HG03064 (cell line): ENCODE results near the gene HSD11B1L.
"Not testable (repeated sequence)": the region's sequence is repeated elsewhere in the genome, so short reads cannot be mapped to it uniquely, and the experiment has no call there.

Experiments used
- ATAC-seq: cut with Tn5 transposase; IDR thresholded peaks from one replicate; pipeline ENCODE4 v1.9.1; 2021; ENCODE audit warnings: low read depth; ENCODE audit not compliant: unreplicated experiment

The HSD11B1L gene

GRCh38 chr19:5697890-5698634, 17.2 kb downstream of the HSD11B1L start:
- ATAC-seq, result no peak

- ATAC-seq, result no peak
Observed at GRCh38 chr19:5698635-5699422, 18.0 kb downstream of the HSD11B1L start.

DNA sequence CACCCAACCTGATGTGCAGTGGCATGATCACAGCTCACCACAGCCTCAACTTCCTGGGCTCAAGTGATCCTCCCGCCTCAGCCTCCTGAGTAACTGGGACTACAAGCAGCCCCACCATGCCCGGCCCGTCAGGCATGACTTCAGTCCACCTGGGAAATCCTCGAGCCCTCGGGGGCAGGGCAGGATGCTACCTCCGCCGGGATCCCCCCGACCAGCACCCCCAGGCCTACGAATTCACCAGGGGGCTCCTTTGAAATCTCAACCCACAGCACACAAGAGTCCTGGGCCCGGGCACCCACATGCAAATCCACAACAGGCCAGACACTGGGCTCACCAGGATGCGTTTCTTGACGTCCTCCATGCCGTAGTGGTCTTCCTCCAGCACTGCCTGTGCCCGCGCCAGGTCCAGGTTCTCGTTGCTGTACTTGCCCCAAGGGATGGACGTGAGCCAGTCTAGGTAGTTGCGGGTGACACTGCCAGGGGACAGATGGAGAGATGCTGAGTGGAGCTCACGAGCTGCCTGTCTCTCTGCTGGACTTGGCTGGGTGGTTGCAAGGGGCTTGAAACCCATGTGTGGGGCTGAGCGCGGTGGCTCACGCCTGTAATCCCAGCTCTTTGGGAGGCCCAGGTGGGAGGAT, 19.7 kb downstream of the HSD11B1L start:
- no peak for ATAC-seq

DNA sequence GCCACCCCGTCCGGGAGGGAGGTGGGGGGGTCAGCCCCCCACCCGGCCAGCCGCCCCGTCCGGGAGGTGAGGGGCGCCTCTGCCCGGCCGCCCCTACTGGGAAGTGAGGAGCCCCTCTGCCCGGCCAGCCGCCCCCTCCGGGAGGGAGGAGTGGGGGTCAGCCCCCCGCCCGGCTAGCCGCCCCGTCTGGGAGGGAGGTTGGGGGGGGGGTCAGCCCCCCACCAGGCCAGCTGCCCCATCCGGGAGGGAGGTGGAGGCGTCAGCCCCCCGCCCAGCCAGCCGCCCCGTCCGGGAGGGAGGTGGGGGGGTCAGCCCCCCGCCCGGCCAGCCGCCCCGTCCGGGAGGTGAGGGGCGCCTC, 21.2 kb downstream of the HSD11B1L start:
- ATAC-seq, result not testable (repeated sequence)

- no peak for ATAC-seq
Observed at GRCh38 chr19:5703819-5704818, 23.3 kb downstream of the HSD11B1L start.

- ATAC-seq, result no peak
Observed at GRCh38 chr19:5705552-5705951, 24.7 kb downstream of the HSD11B1L start.

GRCh38 chr19:5706876-5707573, 26.2 kb downstream of the HSD11B1L start:
- ATAC-seq, result no peak

- ATAC-seq, result no peak
Observed at GRCh38 chr19:5707576-5708575, 27.0 kb downstream of the HSD11B1L start.

- ATAC-seq, result no peak
Observed at GRCh38 chr19:5711025-5711424, 30.2 kb downstream of the HSD11B1L start.

DNA sequence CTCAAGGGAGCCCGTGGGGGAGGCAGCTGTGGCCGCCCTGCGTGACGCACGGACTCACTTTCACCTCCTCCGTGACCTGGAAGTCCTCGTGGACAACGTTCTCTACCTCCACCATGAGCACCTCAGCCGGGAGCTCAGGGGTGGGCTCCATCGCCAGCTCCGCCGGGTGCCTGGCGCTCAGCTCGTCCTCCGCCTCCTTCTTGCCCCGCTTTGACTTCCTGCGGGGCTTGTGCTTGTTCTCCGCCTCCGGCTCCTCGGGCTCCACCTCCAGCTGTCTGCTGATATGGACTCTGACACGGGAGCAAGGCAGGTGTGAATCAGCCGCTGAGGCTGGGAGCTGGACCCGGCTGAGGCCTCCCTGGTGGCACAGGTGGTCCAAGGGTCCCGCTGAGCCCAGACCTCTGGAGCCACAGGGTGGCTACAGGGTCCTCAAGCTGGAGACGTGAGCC, 30.9 kb downstream of the HSD11B1L start:
- no peak for ATAC-seq

DNA sequence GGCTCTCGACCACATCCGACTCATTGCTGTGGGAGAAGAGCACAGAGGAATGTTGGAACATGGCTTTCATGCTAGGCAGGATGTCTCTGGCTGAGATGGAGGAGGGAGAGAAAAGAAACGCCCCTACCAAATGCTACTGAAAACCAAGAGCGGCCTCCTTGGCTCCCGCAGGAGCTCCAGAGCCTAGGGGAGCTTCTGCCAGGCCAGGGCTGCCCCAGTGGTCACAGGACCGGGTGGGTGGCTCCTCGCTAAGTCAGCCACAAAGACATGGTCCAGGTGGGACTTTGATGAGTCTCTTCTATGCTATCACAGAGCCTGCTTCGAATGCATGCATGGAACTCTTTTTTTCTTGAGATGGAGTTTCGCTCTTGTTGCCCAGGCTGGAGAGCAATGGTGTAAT, 32.4 kb downstream of the HSD11B1L start:
- no peak for ATAC-seq

DNA sequence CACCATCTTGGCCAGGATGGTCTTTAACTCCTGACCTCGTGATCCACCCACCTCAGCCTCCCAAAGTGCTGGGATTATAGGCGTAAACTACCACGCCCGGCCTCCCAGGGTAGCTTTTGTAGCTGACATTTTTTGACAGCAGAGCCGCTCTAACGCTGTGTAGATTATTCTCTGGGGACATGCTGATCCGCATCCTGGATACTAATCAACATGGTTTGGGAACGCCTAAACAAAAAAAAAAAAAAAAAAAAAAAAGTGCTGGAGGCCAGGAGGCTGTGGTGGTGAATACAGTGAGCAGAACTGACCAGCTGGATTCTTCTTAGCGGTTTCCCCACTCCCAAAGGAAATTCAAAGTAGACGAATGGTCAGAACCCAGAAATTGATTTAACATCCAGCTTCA, 34.0 kb downstream of the HSD11B1L start:
- ATAC-seq, result no peak

DNA sequence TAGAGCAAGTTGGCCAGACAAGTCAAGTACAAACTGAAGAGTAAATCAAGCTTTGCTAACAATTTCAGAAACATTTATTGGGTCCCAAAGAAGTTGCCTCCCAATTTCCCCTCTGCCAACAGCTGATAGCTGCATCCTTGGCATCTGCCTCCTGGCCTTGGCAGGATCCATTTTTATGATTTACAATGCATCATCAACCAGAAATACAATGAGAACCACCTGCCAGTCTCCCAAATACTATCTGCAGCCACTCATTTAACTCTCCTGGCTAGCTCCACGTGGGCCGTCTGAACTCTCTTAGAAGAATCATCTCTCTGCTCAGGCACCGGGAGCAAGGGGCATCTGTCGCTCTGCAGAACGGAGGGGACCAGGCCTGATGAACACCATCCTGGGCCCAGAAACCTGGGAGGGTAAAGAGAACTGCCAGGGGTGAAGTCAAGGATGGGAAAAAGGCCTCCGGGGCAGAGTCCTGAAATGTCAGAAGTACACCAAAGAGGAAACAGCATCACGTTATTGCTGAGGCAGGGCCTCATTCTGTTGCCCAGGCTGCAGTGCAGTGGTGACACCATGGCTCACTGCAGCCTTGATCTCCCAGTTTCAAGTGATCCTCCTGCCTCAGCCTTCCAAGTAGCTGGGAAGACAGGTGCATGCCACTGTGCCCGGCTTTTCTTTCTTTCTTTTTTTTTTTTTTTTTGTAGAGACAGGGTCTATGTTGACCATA, 36.5 kb downstream of the HSD11B1L start:
- ATAC-seq, result no peak

GRCh38 chr19:5718037-5718578, 37.3 kb downstream of the HSD11B1L start:
- no peak for ATAC-seq

DNA sequence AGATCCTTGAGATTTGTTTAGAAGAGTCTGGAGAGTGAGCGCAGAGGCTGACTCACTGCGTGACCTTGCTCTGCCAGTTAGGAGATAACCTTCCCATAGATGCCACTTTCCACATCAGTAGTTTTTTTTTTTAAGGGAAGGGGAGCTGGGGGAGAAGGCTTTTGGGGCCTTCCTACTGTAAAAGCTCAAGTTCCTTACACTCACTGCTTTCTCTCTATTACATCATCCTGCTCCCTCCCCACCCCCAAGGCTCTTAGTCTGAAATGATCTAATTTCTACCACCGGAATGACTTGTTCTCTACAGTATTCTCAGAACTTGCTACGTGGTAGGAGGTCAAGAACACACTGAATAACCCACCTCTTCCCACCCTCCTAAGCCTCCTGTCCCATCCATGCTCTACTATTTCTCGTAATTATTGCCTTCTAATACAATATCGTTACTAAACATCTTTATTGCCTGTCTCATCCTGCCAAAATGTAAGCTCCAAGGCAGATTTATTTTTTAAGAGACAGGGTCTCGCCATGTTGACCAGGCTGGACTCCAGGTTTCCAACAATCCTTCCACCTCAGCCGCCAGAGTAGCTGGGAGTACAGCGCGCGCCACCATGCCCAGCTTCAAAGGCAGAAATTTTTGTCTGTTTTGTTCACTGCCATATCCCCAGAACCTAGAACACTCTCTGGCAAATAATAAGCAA, 37.9 kb downstream of the HSD11B1L start:
- ATAC-seq, result no peak

GRCh38 chr19:5719274-5719960, 38.6 kb downstream of the HSD11B1L start:
- peak; percentile 2 for ATAC-seq
